GM18526 (cell line): ENCODE results near the gene LTBP3.

Source experiments
- POLR2A ChIP-seq: IDR thresholded peaks from 3 replicates; pipeline ENCODE4 v1.6.1; 2011; ENCODE audit not compliant: insufficient read length; ENCODE audit errors: extremely low read depth

The LTBP3 gene

GRCh38 chr11:65565624-65566453, 7.7 kb upstream of the LTBP3 start:
- TF ChIP-seq POLR2A, result no peak

- no peak for TF ChIP-seq POLR2A
Measured at GRCh38 chr11:65563601-65564000, 5.4 kb upstream of the LTBP3 start.

DNA sequence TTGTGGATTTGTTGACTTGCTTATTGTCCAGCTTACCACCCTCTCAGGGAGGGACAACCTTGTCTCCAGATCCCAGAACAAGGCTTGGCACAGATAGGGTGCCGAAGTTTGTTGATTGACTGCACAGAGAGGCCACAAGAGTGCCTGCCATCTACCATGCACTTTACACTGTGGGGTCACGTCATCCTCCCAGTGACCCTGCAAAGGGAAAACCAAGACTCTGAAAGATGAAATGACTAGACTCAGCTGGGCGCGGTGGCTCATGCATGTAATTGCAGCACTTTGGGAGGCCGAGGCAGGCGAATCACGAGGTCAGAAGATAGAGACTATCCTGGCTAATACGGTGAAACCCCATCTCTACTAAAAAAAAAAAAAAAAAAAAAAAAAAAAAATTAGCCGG, 4.6 kb upstream of the LTBP3 start:
- TF ChIP-seq POLR2A, result no peak

- no peak for TF ChIP-seq POLR2A
Measured at GRCh38 chr11:65562020-65562419, 3.9 kb upstream of the LTBP3 start.

- TF ChIP-seq POLR2A, result no peak
Measured at GRCh38 chr11:65560555-65561418, 2.6 kb upstream of the LTBP3 start.

DNA sequence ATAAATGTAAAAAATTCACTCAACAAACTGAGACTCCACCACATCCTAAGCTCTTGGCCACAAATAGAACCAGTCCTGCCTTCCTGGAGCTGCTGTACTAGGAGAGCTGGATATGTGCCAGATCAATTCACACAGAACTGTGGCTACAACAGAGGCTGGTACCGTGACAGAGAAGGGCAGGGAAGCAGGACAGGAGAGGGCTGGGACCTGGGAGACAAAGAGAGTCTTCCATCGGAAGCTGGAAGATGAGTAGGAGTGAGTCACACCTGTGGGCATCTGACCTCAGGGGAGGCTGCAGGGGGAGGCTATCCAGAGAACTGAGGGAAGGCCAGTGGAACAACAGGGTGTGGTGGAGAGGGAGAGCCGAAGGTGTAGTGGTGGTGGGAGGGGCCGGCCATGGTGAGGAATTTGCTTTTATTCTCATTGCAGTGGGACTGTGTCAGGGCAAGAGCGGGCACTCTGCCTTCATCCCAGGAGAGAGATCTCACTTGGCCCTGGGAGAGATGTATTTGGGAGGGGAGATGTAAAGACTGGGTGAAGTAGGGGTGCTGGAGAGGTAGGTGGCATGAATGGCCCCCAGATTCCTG, 1.9 kb upstream of the LTBP3 start:
- no peak for TF ChIP-seq POLR2A

- no peak for TF ChIP-seq POLR2A
Measured at GRCh38 chr11:65559535-65559934, 1.4 kb upstream of the LTBP3 start.

GRCh38 chr11:65558930-65559509, 861 bp upstream of the LTBP3 start:
- no peak for TF ChIP-seq POLR2A

DNA sequence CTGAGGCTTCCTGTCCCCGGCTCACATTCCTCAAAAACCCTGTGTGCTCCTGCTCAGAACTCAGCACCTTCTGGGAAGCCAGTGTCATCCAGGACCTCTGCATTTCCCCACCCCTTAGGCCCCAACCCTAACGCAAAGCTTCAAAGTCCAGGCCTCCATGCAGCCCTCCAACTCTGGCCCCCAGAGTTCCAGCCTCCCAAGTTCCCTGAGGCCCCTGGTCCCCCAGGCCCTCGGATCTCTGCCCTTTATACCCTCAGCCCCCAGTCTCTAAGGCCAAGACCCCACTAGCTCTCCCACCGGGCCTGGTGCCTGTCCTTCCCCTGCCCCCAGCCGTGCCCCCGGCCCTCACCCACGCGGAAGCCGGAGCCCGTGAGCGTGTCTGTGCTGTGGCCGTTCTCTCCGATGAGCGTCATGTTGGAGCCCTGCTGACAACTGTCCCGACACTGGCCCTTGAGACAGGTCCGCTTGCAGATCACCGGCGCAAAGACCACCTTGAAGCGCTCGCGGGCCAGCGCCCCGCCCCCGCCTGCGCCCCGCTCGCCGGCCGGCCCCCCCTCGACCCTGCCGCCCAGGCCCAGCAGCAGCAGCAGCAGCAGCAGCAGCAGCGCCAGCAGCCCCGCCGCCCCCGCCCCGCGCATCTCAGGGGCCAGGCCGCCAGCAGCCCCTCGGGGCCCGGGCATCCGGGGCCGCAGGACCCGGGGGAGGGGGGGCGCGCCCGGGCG, 718 bp downstream of the LTBP3 start:
- no peak for TF ChIP-seq POLR2A

GRCh38 chr11:65556470-65557279, 1.5 kb downstream of the LTBP3 start:
- TF ChIP-seq POLR2A, result no peak

GRCh38 chr11:65555693-65556231, 2.4 kb downstream of the LTBP3 start:
- no peak for TF ChIP-seq POLR2A

DNA sequence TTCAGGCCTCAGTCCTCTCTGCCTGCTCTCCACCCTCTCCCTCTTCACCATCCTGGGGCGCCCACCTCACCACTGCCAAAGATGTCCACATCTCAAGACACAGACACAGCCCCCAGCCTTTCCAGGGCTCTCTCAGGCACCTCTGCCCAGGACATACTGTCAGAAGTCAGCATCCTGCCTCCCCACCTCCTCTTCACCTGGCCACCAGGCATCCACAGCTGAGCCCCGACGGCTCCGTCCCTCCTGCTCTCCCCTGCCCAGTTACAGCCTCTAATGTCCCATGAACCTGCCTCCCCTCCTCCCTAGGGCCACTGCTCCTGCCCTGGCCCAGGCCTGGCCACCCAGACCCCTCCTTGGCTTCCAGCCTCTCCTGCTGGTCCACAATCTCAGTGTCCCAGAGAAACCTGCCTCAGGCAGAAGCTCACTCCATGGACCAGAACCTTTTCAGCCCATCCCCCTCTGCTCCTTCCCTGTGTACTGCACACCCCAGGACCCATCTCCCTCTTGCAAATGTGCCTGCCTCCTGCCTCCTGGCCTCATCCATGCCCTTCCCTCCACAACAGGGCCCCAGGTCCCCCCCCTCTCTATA, 3.2 kb downstream of the LTBP3 start:
- no peak for TF ChIP-seq POLR2A

- no peak for TF ChIP-seq POLR2A
Measured at GRCh38 chr11:65554057-65554818, 3.9 kb downstream of the LTBP3 start.
